Stimulated activated CD4-positive, alpha-beta T cell treated with anti-CD3 and anti-CD28 coated beads, Interleukin-1b, Interleukin-23, amount 100 ng/mL, for 1 hour (primary cell): ENCODE measurements around the gene ASB10.

ENCODE experiments used
- DNase-seq, 2 donors: peaks; one replicate each; pipeline ENCODE4 v3.0.0-alpha.2; 2020; ENCODE audit warnings: low read depth in 2 of 2

The ASB10 gene

DNA sequence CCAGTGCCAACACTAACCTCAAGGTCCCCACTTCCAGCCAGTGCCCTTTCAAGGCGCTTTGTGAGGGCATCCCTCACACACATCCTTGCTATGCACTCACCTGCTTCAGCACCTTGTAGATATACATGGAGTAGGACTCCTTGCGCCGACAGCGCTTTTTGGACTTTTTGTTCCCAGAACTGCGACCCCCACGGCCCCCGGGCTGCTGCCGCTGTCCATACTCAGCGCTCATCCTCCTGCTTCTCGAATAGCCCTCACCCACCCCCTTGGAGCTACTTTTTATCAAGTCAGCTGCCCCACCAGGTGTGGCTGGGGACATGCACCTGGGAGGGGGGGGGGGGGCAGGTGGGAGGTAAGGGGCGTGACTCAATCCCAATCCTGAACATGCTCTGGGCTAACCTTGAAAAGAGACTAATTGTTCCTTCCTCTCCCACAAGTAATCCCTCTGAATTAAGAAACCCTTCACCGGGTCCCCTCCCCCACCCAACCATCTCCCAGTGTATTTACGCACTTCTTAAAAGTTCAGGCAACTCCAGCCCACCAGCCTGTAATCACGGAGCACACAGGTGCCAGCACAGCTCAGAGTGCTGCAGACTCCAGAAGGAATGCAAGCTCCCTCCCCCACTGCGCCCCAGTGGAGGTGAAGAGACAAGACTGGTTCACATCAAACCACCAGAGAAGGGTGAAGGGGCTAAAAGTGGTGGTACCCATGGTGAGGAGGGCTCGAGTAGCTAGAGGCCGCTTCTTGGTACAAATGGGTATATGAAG lies 23.2 kb upstream of the ASB10 start, which contains the start of gene H2BK1:
H2BK1 (minus strand) TSS at position 402 of the 768 bp plus-strand sequence; CDS start at position 232, 170 bp downstream.
- no peak for DNase-seq

DNA sequence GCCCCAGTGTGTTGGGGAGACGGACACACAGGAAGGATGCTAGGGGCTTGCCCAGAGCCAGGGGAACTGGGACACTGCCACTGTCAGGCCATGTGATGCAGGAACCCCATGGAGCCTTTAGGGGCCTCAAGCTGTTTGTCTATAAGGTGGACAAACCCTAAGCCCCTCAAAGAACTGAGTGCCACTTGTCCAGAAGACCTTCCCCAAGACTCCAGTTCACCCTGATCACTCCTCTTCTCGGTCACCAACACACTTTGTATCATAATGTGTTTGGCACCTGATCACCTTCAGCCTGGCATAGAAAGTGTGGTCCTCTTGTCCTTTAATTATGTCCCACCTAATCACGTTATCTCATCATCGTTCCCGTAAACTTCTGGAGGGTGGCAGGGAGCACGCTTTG lies 22.5 kb upstream of the ASB10 start:
- DNase-seq, result no peak

DNA sequence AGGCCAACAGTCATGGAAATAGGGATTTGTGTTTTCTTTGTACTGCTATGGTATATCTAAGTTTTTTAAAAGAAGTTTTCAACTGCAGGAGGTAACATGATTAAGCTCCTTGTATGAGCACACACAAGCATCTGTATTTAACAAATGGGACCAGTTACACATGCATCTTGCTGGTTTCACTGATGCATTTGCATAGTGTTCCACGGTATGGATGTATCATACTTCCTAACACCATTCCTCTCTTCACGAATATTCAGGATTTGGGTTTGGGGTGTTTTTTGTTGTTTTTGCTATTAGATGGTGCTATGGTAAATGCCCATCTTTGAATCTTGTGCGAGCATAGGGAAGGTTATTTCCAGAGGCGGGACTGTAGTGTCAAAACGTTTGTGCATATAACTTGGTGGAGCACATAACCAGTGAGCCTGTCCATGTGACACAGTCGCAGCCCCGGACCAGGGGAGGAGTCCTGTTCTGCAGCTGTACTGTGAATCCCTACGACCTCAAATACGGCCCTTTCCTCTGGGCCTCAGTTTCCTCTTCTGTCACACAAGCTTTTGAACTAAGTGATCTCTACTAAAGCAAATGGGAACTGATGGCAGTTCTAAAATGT lies 21.3 kb upstream of the ASB10 start:
- DNase-seq, result no peak

DNA sequence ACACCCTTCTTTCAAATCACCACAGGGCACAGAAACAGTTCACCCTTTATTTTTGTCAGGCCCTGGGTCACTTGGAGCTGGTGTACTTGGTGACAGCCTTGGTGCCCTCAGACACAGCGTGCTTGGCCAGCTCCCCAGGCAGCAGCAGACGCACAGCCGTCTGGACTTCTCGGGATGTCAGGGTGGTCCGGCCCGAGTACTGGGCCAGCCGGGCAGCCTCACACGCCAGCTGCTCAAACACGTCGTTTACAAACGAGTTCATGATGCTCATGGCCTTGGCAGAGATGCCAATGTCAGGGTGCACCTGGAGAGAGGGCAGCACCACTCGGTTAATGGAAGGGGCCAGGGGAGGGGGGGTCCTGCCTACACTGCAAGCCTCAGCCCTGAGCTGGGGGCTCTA lies 20.8 kb upstream of the ASB10 start:
- no peak for DNase-seq

- DNase-seq, result no peak
These were observed 20.3 kb upstream of the ASB10 start for GRCh38 chr7:151207315-151207714.

GRCh38 chr7:151206914-151207313 lies 19.9 kb upstream of the ASB10 start:
- DNase-seq, result no peak

- no peak for DNase-seq
These were observed 18.7 kb upstream of the ASB10 start for GRCh38 chr7:151205730-151206129.

- DNase-seq, result no peak
These were observed 17.5 kb upstream of the ASB10 start for GRCh38 chr7:151204383-151205032.

- DNase-seq, result no peak
These were observed 15.8 kb upstream of the ASB10 start for GRCh38 chr7:151202836-151203235.

- no peak for DNase-seq
These were observed 14.7 kb upstream of the ASB10 start for GRCh38 chr7:151201751-151202150.

DNA sequence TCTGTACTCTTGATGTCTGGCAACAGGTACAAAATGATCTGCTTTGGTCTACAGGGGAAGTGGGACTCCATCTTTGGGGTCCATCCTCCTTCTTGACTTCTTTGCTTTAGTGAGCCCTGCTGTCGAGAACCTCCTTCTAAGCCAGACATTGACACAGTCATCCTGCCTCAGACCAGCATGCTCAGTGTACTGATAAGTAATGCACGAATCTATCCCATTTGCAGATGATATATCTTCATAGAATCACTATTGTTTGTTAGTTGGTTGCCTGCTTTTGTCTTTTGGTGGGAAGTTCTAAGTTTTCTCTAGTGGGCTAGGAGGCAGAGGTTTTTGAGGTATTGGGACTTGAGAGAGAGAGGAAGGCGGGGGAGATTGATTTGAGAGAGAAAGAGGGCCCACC lies 14.3 kb upstream of the ASB10 start:
- no peak for DNase-seq

GRCh38 chr7:151198945-151199848 lies 12.1 kb upstream of the ASB10 start:
- no peak for DNase-seq

DNA sequence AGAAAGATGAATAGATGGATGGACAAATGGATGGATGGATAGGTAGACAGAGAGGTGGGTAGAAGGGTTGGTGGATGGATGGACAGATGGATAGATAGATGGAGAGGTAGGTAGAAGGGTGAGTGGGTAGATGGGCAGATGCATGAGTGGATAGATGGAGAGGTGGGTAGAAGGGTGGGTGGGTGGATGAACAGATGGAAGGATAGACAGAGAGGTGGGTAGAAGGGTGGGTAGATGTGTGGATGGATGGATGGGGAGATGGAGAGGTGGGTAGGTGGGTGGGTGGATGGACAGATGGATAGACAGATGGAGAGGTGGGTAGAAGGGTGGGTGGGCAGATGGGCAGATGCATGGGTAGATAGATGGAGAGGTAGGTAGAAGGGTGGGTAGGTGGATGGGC lies 10.9 kb upstream of the ASB10 start:
- DNase-seq, result no peak

DNA sequence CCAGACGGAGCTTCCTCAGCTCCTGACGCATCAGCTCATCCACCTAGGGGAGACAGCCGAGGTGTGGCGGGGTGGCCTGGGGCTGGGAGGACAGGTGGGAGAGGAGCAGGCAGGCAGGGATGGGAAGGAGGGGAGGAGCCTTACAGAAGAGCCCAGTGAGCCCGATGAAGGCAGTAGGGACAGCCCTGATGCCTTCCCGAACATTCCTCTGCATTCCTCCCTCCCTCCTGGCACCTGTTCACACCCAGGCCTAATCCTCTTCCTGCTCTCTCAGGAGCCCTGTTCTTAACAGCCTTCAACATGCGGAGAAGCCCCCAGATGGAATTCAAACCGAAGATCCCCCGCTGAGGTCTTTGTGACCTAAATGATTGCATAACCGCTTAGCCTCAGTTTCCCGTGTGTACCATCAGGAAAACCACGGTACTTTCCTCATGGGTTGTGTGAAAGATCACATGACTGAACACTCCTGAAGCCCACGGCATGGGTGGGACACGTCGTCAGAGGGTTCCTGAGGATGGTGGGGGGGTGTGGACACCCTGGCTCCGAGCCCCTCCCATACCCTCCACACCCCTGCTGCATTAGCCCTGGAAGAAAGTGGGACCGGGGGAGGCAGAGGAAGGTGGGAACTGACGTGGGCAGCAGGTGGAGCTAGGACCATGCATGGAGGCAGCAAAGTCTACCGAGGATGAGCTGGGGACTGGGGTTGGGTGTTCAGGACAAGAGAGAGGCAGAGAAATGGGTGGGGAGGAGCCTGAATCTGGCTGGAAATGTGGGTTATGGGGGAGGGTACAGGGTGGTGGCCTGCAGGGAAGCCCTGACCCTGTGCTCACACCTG lies 8.8 kb upstream of the ASB10 start:
- no peak for DNase-seq

DNA sequence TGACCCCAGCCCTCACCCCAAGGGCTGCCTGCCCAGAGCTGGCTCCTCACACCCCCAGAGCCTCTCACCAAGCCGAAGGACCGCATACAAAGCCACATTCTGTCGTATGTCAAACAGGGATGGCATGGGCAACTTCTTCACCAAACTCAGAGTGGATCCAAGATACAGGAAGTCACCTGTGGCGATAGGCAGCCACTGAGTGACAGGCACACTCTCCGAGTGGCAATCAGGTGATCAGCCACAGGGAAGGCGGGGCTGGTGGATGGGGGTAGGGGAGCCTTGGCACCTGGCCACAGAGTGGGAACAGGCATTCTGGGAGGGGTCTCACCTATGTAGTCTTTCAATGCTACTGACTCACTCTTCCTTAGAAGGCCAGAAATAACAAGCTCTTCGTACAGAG lies 7.1 kb upstream of the ASB10 start:
- DNase-seq, result no peak

DNA sequence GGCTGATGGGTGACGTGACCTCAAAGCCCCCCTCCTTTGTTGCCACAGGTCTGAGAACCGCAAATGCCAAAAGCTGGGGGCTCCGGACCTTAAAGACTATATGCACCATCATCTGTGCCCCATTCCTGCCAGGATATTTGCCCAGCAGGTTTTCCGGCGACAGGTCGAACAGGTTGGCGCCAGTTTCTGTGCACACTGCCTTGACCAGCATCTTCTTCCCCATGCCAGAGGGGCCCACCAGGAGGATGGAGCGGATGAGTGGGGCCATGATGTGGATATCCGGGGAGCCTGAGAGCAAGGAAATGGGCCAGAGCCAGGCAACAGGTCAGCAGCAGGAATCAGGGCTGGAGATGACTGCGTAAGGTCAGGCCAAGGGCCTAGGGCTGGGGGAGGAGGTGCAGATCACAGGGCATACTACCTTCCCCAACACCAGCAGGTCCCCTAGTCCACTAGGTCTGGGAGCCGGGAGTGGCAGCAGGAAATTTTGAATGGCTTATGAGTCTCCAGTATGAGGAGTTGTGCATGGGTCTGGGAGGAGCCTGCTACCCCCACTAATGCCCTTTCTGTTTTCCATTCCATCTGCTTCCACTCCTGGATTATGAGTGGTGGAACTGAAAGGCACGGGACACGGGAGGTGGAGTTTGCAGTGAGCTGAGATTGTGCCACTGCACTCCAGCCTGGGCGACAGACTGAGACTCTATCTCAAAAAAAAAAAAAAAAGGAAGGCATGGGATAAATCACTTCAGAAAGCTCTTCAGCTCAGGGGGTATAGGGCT lies 6.3 kb upstream of the ASB10 start:
- DNase-seq, result no peak

DNA sequence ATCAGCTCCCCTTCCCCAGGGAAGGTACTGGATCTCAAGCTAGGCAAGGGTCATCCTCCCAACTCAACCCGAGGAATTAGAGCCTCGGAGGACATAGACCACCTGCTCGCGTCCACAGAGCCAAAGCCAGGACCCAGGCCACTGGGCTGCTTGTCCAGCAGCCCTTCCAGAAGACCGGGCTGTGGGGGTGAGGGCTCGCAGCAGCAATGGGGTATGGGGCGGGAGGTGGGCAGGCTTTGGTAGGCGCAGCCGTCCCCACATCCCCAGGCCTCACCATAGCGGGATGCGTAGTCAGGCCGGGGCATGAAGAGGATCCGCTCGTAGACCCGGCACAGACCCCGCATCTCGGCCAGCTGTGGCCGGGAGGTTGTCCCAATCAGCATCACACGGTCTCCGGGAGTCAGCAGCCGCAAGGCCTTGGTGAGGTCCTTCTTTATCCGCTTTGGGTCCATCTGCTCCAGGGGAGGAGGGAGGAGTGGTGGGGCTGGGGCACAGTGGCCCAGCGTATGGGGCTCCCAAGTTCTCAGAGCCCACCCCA lies 5.0 kb upstream of the ASB10 start:
- DNase-seq, result no peak

GRCh38 chr7:151191544-151191943 lies 4.5 kb upstream of the ASB10 start:
- no peak for DNase-seq

DNA sequence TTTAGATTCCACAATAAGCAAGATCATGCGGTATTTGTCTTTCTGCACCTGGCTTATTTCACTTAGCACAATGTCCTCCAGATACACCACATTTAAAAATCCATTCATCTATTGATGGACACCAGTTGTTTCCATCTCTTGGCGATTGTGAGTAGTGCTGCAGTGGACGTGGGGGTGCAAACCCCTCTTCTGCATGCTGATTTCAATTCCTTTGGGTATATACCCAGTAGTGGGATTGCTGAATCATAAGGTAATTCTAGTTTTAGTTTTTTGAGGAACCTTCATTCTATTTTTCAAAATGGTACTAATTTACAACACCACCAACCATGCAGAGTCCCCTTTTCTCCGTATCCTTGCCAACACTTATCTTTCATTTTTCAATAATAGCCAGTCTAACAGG lies 2.0 kb upstream of the ASB10 start:
- DNase-seq, result no peak

DNA sequence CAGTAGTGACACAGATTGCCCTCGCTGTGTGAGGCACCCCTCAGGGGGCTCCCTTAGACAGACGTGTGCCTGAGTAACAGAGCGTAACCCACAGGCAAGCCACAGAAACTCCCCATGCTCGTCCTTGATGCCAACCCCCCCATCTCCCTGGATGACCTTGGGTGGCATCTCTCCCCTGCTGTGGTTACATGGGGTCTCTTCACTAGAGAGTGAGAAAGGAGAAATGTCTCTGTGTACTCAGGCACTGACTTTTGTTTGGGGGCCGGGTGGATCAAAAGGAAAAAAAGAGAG lies 1.1 kb upstream of the ASB10 start:
- no peak for DNase-seq
